ENCODE data around the gene WTAP.

The WTAP gene

GRCh38 chr6:159762681-159763293 is 35.5 kb downstream of the WTAP start:
- in situ Hi-C loops (cut with HindIII; ENCODE audit: low pct_unique_long_range_greater_than_20kb, low sequenced_read_pairs): no loop called here
- TF ChIP-seq JUND (IDR thresholded peaks at IDR 0.05; ENCODE audit: low read depth): no peak
- no peak for DNase-seq (ENCODE audit: low read depth in 1 of 2, low spot score in 1 of 2)

- TF ChIP-seq JUND (IDR thresholded peaks at IDR 0.05; ENCODE audit: low read depth): no peak
- in situ Hi-C loops (cut with HindIII; ENCODE audit: low pct_unique_long_range_greater_than_20kb, low sequenced_read_pairs): no loop called here
- DNase-seq (ENCODE audit: low read depth in 1 of 2, low spot score in 1 of 2): no peak
Observed at GRCh38 chr6:159766906-159767305, 39.6 kb downstream of the WTAP start.

GRCh38 chr6:159769470-159769869 is 42.2 kb downstream of the WTAP start:
- in situ Hi-C loops (cut with HindIII; ENCODE audit: low pct_unique_long_range_greater_than_20kb, low sequenced_read_pairs): no loop called here
- TF ChIP-seq JUND (IDR thresholded peaks at IDR 0.05; ENCODE audit: low read depth): no peak
- DNase-seq (ENCODE audit: low read depth in 1 of 2, low spot score in 1 of 2): no peak

GRCh38 chr6:159772196-159772595 is 44.9 kb downstream of the WTAP start:
- no peak for TF ChIP-seq JUND (IDR thresholded peaks at IDR 0.05; ENCODE audit: low read depth)
- no peak for DNase-seq (ENCODE audit: low read depth in 1 of 2, low spot score in 1 of 2)
- in situ Hi-C loops (cut with HindIII; ENCODE audit: low pct_unique_long_range_greater_than_20kb, low sequenced_read_pairs): no loop called here

GRCh38 chr6:159777240-159777904 is 50.1 kb downstream of the WTAP start:
- TF ChIP-seq JUND (IDR thresholded peaks at IDR 0.05; ENCODE audit: low read depth): no peak
- DNase-seq (ENCODE audit: low read depth in 1 of 2, low spot score in 1 of 2): no peak
- in situ Hi-C loops (cut with HindIII; ENCODE audit: low pct_unique_long_range_greater_than_20kb, low sequenced_read_pairs): no loop called here

GRCh38 chr6:159778131-159778530 is 50.8 kb downstream of the WTAP start:
- no peak for DNase-seq (ENCODE audit: low read depth in 1 of 2, low spot score in 1 of 2)
- in situ Hi-C loops (cut with HindIII; ENCODE audit: low pct_unique_long_range_greater_than_20kb, low sequenced_read_pairs): no loop called here
- no peak for TF ChIP-seq JUND (IDR thresholded peaks at IDR 0.05; ENCODE audit: low read depth)

GRCh38 chr6:159778542-159779103 is 51.3 kb downstream of the WTAP start:
- in situ Hi-C loops (cut with HindIII; ENCODE audit: low pct_unique_long_range_greater_than_20kb, low sequenced_read_pairs): no loop called here
- no peak for TF ChIP-seq JUND (IDR thresholded peaks at IDR 0.05; ENCODE audit: low read depth)
- DNase-seq (ENCODE audit: low read depth in 1 of 2, low spot score in 1 of 2): no peak

GRCh38 chr6:159788276-159788675 is 61.0 kb downstream of the WTAP start:
- TF ChIP-seq JUND (IDR thresholded peaks at IDR 0.05; ENCODE audit: low read depth): no peak
- DNase-seq (ENCODE audit: low read depth in 1 of 2, low spot score in 1 of 2): no peak
- in situ Hi-C loops (cut with HindIII; ENCODE audit: low pct_unique_long_range_greater_than_20kb, low sequenced_read_pairs): no loop called here

GRCh38 chr6:159788753-159789376 is 61.6 kb downstream of the WTAP start:
- in situ Hi-C loops (cut with HindIII; ENCODE audit: low pct_unique_long_range_greater_than_20kb, low sequenced_read_pairs): no loop called here
- DNase-seq (ENCODE audit: low read depth in 1 of 2, low spot score in 1 of 2): peak in 1 of 2 experiments; percentile 24
- TF ChIP-seq JUND (IDR thresholded peaks at IDR 0.05; ENCODE audit: low read depth): no peak

GRCh38 chr6:159789377-159790148 is 62.3 kb downstream of the WTAP start, which contains the start of gene TCP1:
Gene TCP1, minus strand, starts transcription at chr6:159789602. Its CDS starts 134 bp downstream, at chr6:159789468.
- no peak for TF ChIP-seq JUND (IDR thresholded peaks at IDR 0.05; ENCODE audit: low read depth)
- DNase-seq (ENCODE audit: low read depth in 1 of 2, low spot score in 1 of 2): peak; percentile 92 to 99
- in situ Hi-C loops (cut with HindIII; ENCODE audit: low pct_unique_long_range_greater_than_20kb, low sequenced_read_pairs): no loop called here

- DNase-seq (ENCODE audit: low read depth in 1 of 2, low spot score in 1 of 2): peak; percentile 77 to 95
- in situ Hi-C loops (cut with HindIII; ENCODE audit: low pct_unique_long_range_greater_than_20kb, low sequenced_read_pairs): no loop called here
- TF ChIP-seq JUND (IDR thresholded peaks at IDR 0.05; ENCODE audit: low read depth): no peak
Observed at GRCh38 chr6:159790149-159790955, 63.0 kb downstream of the WTAP start, which contains the start of gene MRPL18. Gene MRPL18, plus strand, starts transcription at chr6:159790467. Its CDS starts 121 bp downstream, at chr6:159790588.

Measured in T47D (cell line).